A549 (cell line): ENCODE results near the gene LIN37. TPM values are rescaled to one million over a fixed set of nuclear protein-coding genes. Genes with fewer than 3 reads are reported as not detected.
A peak's percentile ranks its signal among the peaks of the same experiment; 100 is the strongest.

Experiments
- ATAC-seq, 2 experiments: fragments of 200-7000 bp in 1 of 2; fragments of >200 bp in 1 of 2; cut with Nextera tagmentation in 1 of 2; cut with Tn5 transposase in 1 of 2; 3 replicates each; pipeline versions ENCODE4 v1.8.0 to v1.9.1; 2018 to 2020; ENCODE audit warnings: mild to moderate bottlenecking in 1 of 2, moderate library complexity in 1 of 2
- CTCF ChIA-PET: fragments of 300-600 bp; sonication (Branson Sonifier 250); formaldehyde crosslinking; extraction: SDS; loops from one replicate; lab custom pipeline; 2021; ENCODE audit warnings: antibody characterized with exemption, inconsistent platforms; lab: Yijun Ruan, JAX
- POLR2A ChIA-PET: fragments of 350-600 bp; formaldehyde crosslinking; extraction: SDS; loops from one replicate; lab custom pipeline; 2021; ENCODE audit warnings: antibody characterized with exemption, inconsistent platforms; lab: Yijun Ruan, JAX
- DNase-seq, 2 experiments: peaks; one replicate each; pipeline versions ENCODE4 v3.0.0 to v3.0.0-alpha.2; 2011 to 2016; ENCODE audit warnings: low read depth in 1 of 2, low spot score in 1 of 2
- FAIRE-seq: peaks from 2 replicates; lab custom pipeline; 2011; peaks lifted over from hg19 to GRCh38; lab: Jason Lieb, UNC
- H3K27ac ChIP-seq, 2 experiments: fragments of >200 bp; sonication (Bioruptor Twin); formaldehyde crosslinking; 3 replicates each; pipeline ENCODE4 v1.5.1; 2016 to 2017
- H3K4me1 ChIP-seq: fragments of >200 bp; sonication (Bioruptor Twin); formaldehyde crosslinking; 3 replicates; pipeline ENCODE4 v1.6.1; 2016
- H3K4me2 ChIP-seq: fragments of >200 bp; sonication (Bioruptor Twin); formaldehyde crosslinking; 3 replicates; pipeline ENCODE4 v1.6.1; 2016
- H3K4me3 ChIP-seq: fragments of >200 bp; sonication (Bioruptor Twin); formaldehyde crosslinking; 3 replicates; pipeline ENCODE4 v1.5.1; 2016
- H3K9me3 ChIP-seq: fragments of >200 bp; sonication (Bioruptor Twin); formaldehyde crosslinking; 3 replicates; pipeline ENCODE4 v1.6.1; 2016
- CBX2 ChIP-seq: fragments of 200-600 bp; sonication (generic); IDR thresholded peaks from 2 replicates; pipeline ENCODE4 v1.6.1; 2016; ENCODE audit warnings: low read depth, mild to moderate bottlenecking, borderline replicate concordance
- CHD4 ChIP-seq: fragments of 200-600 bp; sonication (generic); IDR thresholded peaks from 2 replicates; pipeline ENCODE4 v1.6.1; 2016; ENCODE audit warnings: antibody characterized with exemption, mild to moderate bottlenecking, borderline replicate concordance
- CTCF ChIP-seq: fragments of >200 bp; sonication (Bioruptor Twin); formaldehyde crosslinking; IDR thresholded peaks from 3 replicates; pipeline ENCODE4 v1.5.1; 2016
- EHF ChIP-seq: fragments of 250-450 bp; sonication (Bioruptor Pico); IDR thresholded peaks from 2 replicates; pipeline ENCODE4 v1.5.0; 2020; ENCODE audit warnings: mild to moderate bottlenecking
- ESRRA ChIP-seq: fragments of 150-350 bp; IDR thresholded peaks from 2 replicates; pipeline ENCODE4 v1.6.1; 2014; ENCODE audit warnings: mild to moderate bottlenecking, low read length, borderline replicate concordance
- FOSB ChIP-seq: fragments of 250-450 bp; sonication (Bioruptor Pico); IDR thresholded peaks from 2 replicates; pipeline ENCODE4 v1.5.0; 2020; ENCODE audit warnings: mild to moderate bottlenecking, moderate library complexity
- FOSL2 ChIP-seq, 2 experiments: fragments of 450-650 bp in 1 of 2; fragments of >200 bp in 1 of 2; sonication (Bioruptor Twin) in 1 of 2; formaldehyde crosslinking; IDR thresholded peaks; 2 replicates each; pipeline versions ENCODE4 v1.5.0 to v1.6.1; 2016 to 2020; ENCODE audit warnings: mild to moderate bottlenecking in 1 of 2, moderate library complexity in 1 of 2
- FOXS1 ChIP-seq: fragments of 250-450 bp; sonication (Bioruptor Pico); IDR thresholded peaks from 2 replicates; pipeline ENCODE4 v1.5.0; 2020; ENCODE audit warnings: mild to moderate bottlenecking, moderate library complexity
- GATA3 ChIP-seq: IDR thresholded peaks from 2 replicates; pipeline ENCODE4 v1.6.1; 2012; ENCODE audit warnings: borderline replicate concordance
- JUN ChIP-seq, 2 experiments: fragments of >200 bp; sonication (Bioruptor Twin); formaldehyde crosslinking; IDR thresholded peaks; 2 replicates in 1 of 2; 3 replicates in 1 of 2; pipeline ENCODE4 v1.6.1; 2016 to 2017
- MYC ChIP-seq: IDR thresholded peaks from 2 replicates; pipeline ENCODE4 v1.6.1; 2012; ENCODE audit warnings: mild to moderate bottlenecking, inconsistent platforms, low read length, improper control_type of control experiment, borderline replicate concordance
- NR3C1 ChIP-seq: fragments of >200 bp; sonication (Bioruptor Twin); formaldehyde crosslinking; IDR thresholded peaks from 3 replicates; pipeline ENCODE4 v1.6.1; 2017
- POLR2AphosphoS2 ChIP-seq: conservative IDR thresholded peaks from 2 replicates; pipeline ENCODE4 v1.6.1; 2012; ENCODE audit warnings: low read length, improper control_type of control experiment, inconsistent platforms
- RAD21 ChIP-seq, 2 experiments: fragments of >200 bp in 1 of 2; sonication (Bioruptor Twin) in 1 of 2; formaldehyde crosslinking in 1 of 2; IDR thresholded peaks in 1 of 2; conservative IDR thresholded peaks in 1 of 2; 2 replicates in 1 of 2; 3 replicates in 1 of 2; pipeline ENCODE4 v1.6.1; 2012 to 2018; ENCODE audit warnings: inconsistent platforms in 1 of 2
- RARB ChIP-seq: fragments of 250-450 bp; sonication (Bioruptor Pico); IDR thresholded peaks from 2 replicates; pipeline ENCODE4 v1.8.0; 2021; ENCODE audit warnings: mild to moderate bottlenecking, moderate library complexity
- RFX5 ChIP-seq: fragments of 450-650 bp; IDR thresholded peaks from 2 replicates; pipeline ENCODE4 v1.7.1; 2014; ENCODE audit warnings: antibody characterized with exemption, mild to moderate bottlenecking, moderate library complexity
- SMC3 ChIP-seq: fragments of >200 bp; sonication (Bioruptor Twin); formaldehyde crosslinking; IDR thresholded peaks from 3 replicates; pipeline ENCODE4 v1.6.1; 2018; ENCODE audit warnings: inconsistent platforms
- WGBS: methylation state at CpG from one replicate; pipeline ENCODE4 v1.1.6; 2017; ENCODE audit errors: missing lambda C conversion rate; 5-methylcytosine and 5-hydroxymethylcytosine counted together
- polyA plus RNA-seq, 4 experiments: library from polyadenylated mRNA; depleted of rRNA in 3 of 4; stranded (reverse); fragments of >200 nt; fragmentation: RNase III in 1 of 4; extraction: RNeasy Plus Mini Kit Qiagen cat#74134 plus additional on column Dnase treatment in 1 of 4; gene quantifications; 2 replicates in 3 of 4; 3 replicates in 1 of 4; pipeline ENCODE4 v1.2.3, GENCODE V29; 2011 to 2017
- TF ChIP-seq, protein P1 (sequence below): fragments of >200 bp; sonication (Bioruptor Twin); formaldehyde crosslinking; IDR thresholded peaks from 2 replicates; pipeline ENCODE4 v1.6.1; 2016
- TF ChIP-seq, protein P2 (sequence below): fragments of 250-450 bp; sonication (Bioruptor Pico); IDR thresholded peaks from 2 replicates; pipeline ENCODE4 v1.5.0; 2021; ENCODE audit warnings: mild to moderate bottlenecking, moderate library complexity, borderline replicate concordance
- TF ChIP-seq, protein P3 (sequence below): fragments of 200-600 bp; sonication (generic); IDR thresholded peaks from 2 replicates; pipeline ENCODE4 v1.6.1; 2016; ENCODE audit warnings: antibody characterized with exemption, mild to moderate bottlenecking, moderate library complexity
- TF ChIP-seq, protein P4 (sequence below): IDR thresholded peaks from 2 replicates; pipeline ENCODE4 v1.6.1; 2012

Gene LIN37
- polyA plus RNA-seq, 2 of the 4 experiments (the other 2 are of a cell fraction) = 8.1 to 23.1 TPM

DNA sequence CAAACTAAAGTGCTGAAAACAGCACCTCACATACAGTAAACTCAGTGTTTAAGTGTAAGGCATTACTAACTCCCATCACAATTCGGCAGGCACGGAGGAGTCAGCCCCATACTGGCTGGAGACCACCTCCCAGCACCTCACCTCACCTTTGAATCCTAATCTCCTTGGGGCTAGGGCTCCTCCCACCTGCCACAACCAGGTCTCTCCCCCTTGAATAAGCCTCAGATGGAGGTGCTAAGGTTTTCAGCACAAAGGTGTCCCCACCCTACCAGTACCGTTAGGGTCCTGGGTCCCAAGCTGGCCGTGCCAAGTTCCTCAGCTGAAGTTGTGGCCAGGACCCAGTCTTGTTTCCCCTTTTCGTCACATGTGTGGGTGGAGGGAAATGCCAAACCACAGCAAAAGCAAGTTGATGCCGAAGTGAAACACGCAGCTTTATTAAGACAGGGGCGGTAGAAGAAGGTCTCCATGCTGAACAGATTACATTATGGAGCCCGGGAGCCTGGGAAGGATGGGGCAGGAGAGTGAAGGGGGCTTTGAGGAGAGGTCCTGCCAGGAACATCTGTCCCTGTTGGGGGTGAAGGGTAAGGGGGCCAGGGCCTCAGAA, 6.2 kb upstream of the LIN37 start, which contains the start of gene IGFLR1:
TSS of gene IGFLR1 (minus strand) at position 332 of the 604 bp plus-strand sequence. CDS start 1,272 bp downstream, outside the sequence.
- Histone ChIP-seq H3K4me3 (peak within 1 kb of the TSS; percentile 47; the same call in 2 of the 3 replicates), H3K4me1 (peaks cover 30% of the 10 kb centered on the region), H3K4me2 (peak within 1 kb of the TSS; percentile 89), H3K27ac (peak within 1 kb of the TSS; percentile 62 to 84), H3K9me3 (no peaks in the 10 kb centered on the region)
- WGBS = 94% methylated on average over 9 of the region's 9 CpGs
- CTCF ChIA-PET = interaction anchor here (0.6 to 1.3 kb wide), 5 partner anchors 11 to 131 kb away, joined by 3 to 4 read pairs (median 3); no protein-coding TSS in a partner anchor
- POLR2A ChIA-PET = no interaction called here
- FAIRE-seq = no peak
- TF ChIP-seq RAD21 (conservative IDR thresholded peaks at IDR 0.05 in 1 of 2, IDR thresholded peaks at IDR 0.05 in 1 of 2) (no peak), CHD4 (no peak), FOXS1 (CRISPR knock-in tag) (no peak), JUN (IDR thresholded peaks at IDR 0.05) (no peak), NR3C1 (no peak), RFX5 (no peak), RARB (no peak), EHF (CRISPR knock-in tag) (no peak), GATA3 (no peak)
- TF ChIP-seq, protein P1, sequence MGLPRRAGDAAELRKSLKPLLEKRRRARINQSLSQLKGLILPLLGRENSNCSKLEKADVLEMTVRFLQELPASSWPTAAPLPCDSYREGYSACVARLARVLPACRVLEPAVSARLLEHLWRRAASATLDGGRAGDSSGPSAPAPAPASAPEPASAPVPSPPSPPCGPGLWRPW = no peak
- TF ChIP-seq, protein P2, sequence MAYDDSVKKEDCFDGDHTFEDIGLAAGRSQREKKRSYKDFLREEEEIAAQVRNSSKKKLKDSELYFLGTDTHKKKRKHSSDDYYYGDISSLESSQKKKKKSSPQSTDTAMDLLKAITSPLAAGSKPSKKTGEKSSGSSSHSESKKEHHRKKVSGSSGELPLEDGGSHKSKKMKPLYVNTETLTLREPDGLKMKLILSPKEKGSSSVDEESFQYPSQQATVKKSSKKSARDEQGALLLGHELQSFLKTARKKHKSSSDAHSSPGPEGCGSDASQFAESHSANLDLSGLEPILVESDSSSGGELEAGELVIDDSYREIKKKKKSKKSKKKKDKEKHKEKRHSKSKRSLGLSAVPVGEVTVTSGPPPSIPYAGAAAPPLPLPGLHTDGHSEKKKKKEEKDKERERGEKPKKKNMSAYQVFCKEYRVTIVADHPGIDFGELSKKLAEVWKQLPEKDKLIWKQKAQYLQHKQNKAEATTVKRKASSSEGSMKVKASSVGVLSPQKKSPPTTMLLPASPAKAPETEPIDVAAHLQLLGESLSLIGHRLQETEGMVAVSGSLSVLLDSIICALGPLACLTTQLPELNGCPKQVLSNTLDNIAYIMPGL (CRISPR knock-in tag) = no peak
- ATAC-seq = no peak
- DNase-seq = no peak

DNA sequence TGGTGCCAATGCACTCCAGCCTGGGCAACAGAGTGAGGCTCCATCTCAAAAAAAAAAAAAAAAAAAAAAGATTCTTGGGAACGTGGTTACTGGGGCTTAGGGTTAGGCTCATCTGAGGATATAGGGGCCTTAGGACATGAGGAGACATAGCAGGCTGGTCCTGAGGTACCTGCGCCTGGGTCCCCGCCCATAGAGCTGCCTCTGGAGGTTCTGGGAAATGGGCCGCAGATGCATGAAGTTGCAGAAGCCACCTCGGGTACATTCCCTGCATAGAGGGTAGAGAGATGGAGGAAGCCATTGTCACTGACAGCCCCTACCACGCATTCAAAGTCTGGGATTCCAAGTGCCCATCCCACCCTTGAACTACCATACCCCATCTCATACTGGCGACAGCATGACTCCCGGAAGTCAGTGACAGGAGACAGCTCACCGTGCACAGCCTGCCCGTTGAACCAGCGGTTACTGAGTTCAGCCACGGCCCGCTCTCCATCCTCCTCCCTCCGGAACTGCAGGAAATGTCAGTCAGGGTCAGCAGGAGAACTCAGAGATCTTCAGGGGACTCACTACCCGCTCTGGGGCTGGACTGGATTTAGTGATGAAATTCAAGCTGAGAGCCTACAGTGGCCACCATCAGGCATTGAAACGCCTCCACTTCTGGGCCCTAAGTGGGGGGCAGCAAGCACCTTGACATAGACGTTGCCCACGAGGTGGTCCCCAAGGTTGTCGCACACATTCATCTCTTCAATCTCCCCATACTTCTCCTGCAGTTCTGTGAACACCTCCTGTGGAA, 4.5 kb upstream of the LIN37 start:
- Histone ChIP-seq H3K4me3 (peak overlapping the region; percentile 79; the same call in 2 of the 3 replicates), H3K4me2 (peak overlapping the region; percentile 80), H3K4me1 (peaks cover 36% of the 10 kb centered on the region), H3K9me3 (no peaks in the 10 kb centered on the region), H3K27ac (peak overlapping the region in 1 of 2 experiments; percentile 93; a peak in 2 of 6 replicates)
- TF ChIP-seq POLR2AphosphoS2 = no peak
- TF ChIP-seq RAD21 (conservative IDR thresholded peaks at IDR 0.05 in 1 of 2, IDR thresholded peaks at IDR 0.05 in 1 of 2) = no peak
- TF ChIP-seq FOSL2 (IDR thresholded peaks at IDR 0.05) = no peak
- no peak for TF ChIP-seq FOSL2 (CRISPR knock-in tag; IDR thresholded peaks at IDR 0.05)
- TF ChIP-seq, protein P3, sequence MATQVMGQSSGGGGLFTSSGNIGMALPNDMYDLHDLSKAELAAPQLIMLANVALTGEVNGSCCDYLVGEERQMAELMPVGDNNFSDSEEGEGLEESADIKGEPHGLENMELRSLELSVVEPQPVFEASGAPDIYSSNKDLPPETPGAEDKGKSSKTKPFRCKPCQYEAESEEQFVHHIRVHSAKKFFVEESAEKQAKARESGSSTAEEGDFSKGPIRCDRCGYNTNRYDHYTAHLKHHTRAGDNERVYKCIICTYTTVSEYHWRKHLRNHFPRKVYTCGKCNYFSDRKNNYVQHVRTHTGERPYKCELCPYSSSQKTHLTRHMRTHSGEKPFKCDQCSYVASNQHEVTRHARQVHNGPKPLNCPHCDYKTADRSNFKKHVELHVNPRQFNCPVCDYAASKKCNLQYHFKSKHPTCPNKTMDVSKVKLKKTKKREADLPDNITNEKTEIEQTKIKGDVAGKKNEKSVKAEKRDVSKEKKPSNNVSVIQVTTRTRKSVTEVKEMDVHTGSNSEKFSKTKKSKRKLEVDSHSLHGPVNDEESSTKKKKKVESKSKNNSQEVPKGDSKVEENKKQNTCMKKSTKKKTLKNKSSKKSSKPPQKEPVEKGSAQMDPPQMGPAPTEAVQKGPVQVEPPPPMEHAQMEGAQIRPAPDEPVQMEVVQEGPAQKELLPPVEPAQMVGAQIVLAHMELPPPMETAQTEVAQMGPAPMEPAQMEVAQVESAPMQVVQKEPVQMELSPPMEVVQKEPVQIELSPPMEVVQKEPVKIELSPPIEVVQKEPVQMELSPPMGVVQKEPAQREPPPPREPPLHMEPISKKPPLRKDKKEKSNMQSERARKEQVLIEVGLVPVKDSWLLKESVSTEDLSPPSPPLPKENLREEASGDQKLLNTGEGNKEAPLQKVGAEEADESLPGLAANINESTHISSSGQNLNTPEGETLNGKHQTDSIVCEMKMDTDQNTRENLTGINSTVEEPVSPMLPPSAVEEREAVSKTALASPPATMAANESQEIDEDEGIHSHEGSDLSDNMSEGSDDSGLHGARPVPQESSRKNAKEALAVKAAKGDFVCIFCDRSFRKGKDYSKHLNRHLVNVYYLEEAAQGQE = no peak
- TF ChIP-seq ESRRA = no peak
- TF ChIP-seq MYC = no peak
- no peak for TF ChIP-seq EHF (CRISPR knock-in tag)
- TF ChIP-seq RARB = no peak
- TF ChIP-seq, protein P2 (CRISPR knock-in tag) = no peak
- no peak for TF ChIP-seq CTCF
- no peak for TF ChIP-seq CHD4
- no peak for TF ChIP-seq RFX5
- TF ChIP-seq CBX2 = no peak
- TF ChIP-seq SMC3 = no peak
- TF ChIP-seq, protein P4, sequence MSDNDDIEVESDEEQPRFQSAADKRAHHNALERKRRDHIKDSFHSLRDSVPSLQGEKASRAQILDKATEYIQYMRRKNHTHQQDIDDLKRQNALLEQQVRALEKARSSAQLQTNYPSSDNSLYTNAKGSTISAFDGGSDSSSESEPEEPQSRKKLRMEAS = no peak
- TF ChIP-seq FOSB (CRISPR knock-in tag) = no peak
- ChIA-PET POLR2A (interaction anchor here (0.8 to 1.7 kb wide), 6 partner anchors 9 to 100 kb away, joined by 3 to 6 read pairs (median 4); partner anchors contain the start of genes COX6B1 and PROSER3), CTCF (interaction anchor here (0.6 to 3.8 kb wide), 19 partner anchors 9 to 310 kb away, joined by 3 to 29 read pairs (median 3); partner anchors contain the start of gene THAP8)
- FAIRE-seq = no peak
- 78% methylated on average over 19 of the region's 19 CpGs for WGBS
- ATAC-seq = no peak
- DNase-seq = no peak
